GM21423 (cell line): ENCODE results near the gene PIGO.
A peak's percentile ranks its signal among the peaks of the same experiment; 100 is the strongest.

Source experiments
- ATAC-seq: cut with Tn5 transposase; IDR thresholded peaks from one replicate; pipeline ENCODE4 v1.9.1; 2021; ENCODE audit warnings: mild to moderate bottlenecking, moderate library complexity; ENCODE audit not compliant: unreplicated experiment

The PIGO gene

GRCh38 chr9:35107297-35108290 is 11.2 kb upstream of the PIGO start:
- no peak for ATAC-seq

GRCh38 chr9:35106343-35106730 is 9.9 kb upstream of the PIGO start:
- no peak for ATAC-seq

GRCh38 chr9:35105571-35106342 is 9.4 kb upstream of the PIGO start:
- no peak for ATAC-seq

GRCh38 chr9:35105126-35105525 is 8.7 kb upstream of the PIGO start:
- no peak for ATAC-seq

- no peak for ATAC-seq
These were observed 8.2 kb upstream of the PIGO start for GRCh38 chr9:35104586-35104985.

- ATAC-seq: no peak
These were observed 7.3 kb upstream of the PIGO start for GRCh38 chr9:35103660-35104191.

- peak; percentile 93 for ATAC-seq
These were observed 6.6 kb upstream of the PIGO start, which contains the start of gene STOML2 for GRCh38 chr9:35102769-35103659. Gene STOML2, minus strand, starts transcription at chr9:35103131. Its CDS starts 37 bp downstream, at chr9:35103094.

GRCh38 chr9:35102465-35102768 is 6.0 kb upstream of the PIGO start:
- no peak for ATAC-seq

- ATAC-seq: no peak
These were observed 1.2 kb upstream of the PIGO start for GRCh38 chr9:35097573-35097972.

GRCh38 chr9:35091536-35091935 is 4.9 kb downstream of the PIGO start:
- no peak for ATAC-seq

GRCh38 chr9:35089434-35089833 is 7.0 kb downstream of the PIGO start:
- no peak for ATAC-seq

GRCh38 chr9:35085078-35085477 is 11.3 kb downstream of the PIGO start:
- ATAC-seq: no peak

- ATAC-seq: peak; percentile 90
These were observed 16.7 kb downstream of the PIGO start, which contains the start of gene FANCG for GRCh38 chr9:35079426-35080341. Gene FANCG, minus strand, starts transcription at chr9:35079942. Its CDS starts 418 bp downstream, at chr9:35079524.

GRCh38 chr9:35079041-35079425 is 17.4 kb downstream of the PIGO start:
- no peak for ATAC-seq

GRCh38 chr9:35078066-35078465 is 18.3 kb downstream of the PIGO start:
- no peak for ATAC-seq

- no peak for ATAC-seq
These were observed 19.5 kb downstream of the PIGO start for GRCh38 chr9:35076848-35077247.

GRCh38 chr9:35075358-35075757 is 21.0 kb downstream of the PIGO start:
- ATAC-seq: no peak

GRCh38 chr9:35074791-35075190 is 21.6 kb downstream of the PIGO start:
- ATAC-seq: no peak

GRCh38 chr9:35074141-35074540 is 22.2 kb downstream of the PIGO start:
- no peak for ATAC-seq

- ATAC-seq: no peak
These were observed 23.1 kb downstream of the PIGO start for GRCh38 chr9:35073279-35073612.
